Fibroblast of peridontal ligament (primary cell): ENCODE measurements around the gene CRADD.

Experiments
- DNase-seq: peaks from one replicate; pipeline ENCODE4 v3.0.0-alpha.2; 2010; ENCODE audit errors: extremely low read depth

Gene CRADD

GRCh38 chr12:93808169-93808899 is 131.2 kb downstream of the CRADD start:
- no peak for DNase-seq

- DNase-seq: peak; percentile 96
These were observed 135.5 kb downstream of the CRADD start for GRCh38 chr12:93812626-93813025.

- DNase-seq: peak; percentile 73
These were observed 136.0 kb downstream of the CRADD start for GRCh38 chr12:93813186-93813585.

- peak; percentile 97 for DNase-seq
These were observed 137.0 kb downstream of the CRADD start for GRCh38 chr12:93813972-93814821.

GRCh38 chr12:93818488-93819049 is 141.4 kb downstream of the CRADD start:
- DNase-seq: no peak

GRCh38 chr12:93819050-93819491 is 141.9 kb downstream of the CRADD start:
- DNase-seq: peak; percentile 91

GRCh38 chr12:93823616-93824391 is 146.6 kb downstream of the CRADD start:
- peak; percentile 11 for DNase-seq

- no peak for DNase-seq
These were observed 147.6 kb downstream of the CRADD start for GRCh38 chr12:93824514-93825500.

- DNase-seq: no peak
These were observed 148.3 kb downstream of the CRADD start for GRCh38 chr12:93825501-93825888.

GRCh38 chr12:93825931-93826555 is 148.9 kb downstream of the CRADD start:
- peak; percentile 73 for DNase-seq

GRCh38 chr12:93827179-93827578 is 150.0 kb downstream of the CRADD start:
- no peak for DNase-seq

GRCh38 chr12:93827669-93828068 is 150.5 kb downstream of the CRADD start:
- no peak for DNase-seq

GRCh38 chr12:93829016-93829415 is 151.8 kb downstream of the CRADD start:
- DNase-seq: no peak

- DNase-seq: no peak
These were observed 154.2 kb downstream of the CRADD start for GRCh38 chr12:93831374-93831773.

- peak; percentile 65 for DNase-seq
These were observed 155.0 kb downstream of the CRADD start for GRCh38 chr12:93832131-93832530.

GRCh38 chr12:93833946-93834345 is 156.8 kb downstream of the CRADD start:
- DNase-seq: no peak

- no peak for DNase-seq
These were observed 159.6 kb downstream of the CRADD start for GRCh38 chr12:93836620-93837260.

- no peak for DNase-seq
These were observed 161.0 kb downstream of the CRADD start for GRCh38 chr12:93838193-93838592.

GRCh38 chr12:93839064-93839463 is 161.9 kb downstream of the CRADD start:
- no peak for DNase-seq

GRCh38 chr12:93841671-93842070 is 164.5 kb downstream of the CRADD start:
- DNase-seq: no peak
